Neural cell (in vitro differentiated cells): ENCODE measurements around the gene NELFA. TPM values are rescaled to one million over a fixed set of nuclear protein-coding genes. Genes with fewer than 3 reads are reported as not detected.

ENCODE experiments used
- H2AFZ ChIP-seq: fragments of 200-600, 300-800 bp; sonication (generic), shearing (Covaris generic); 2 replicates; pipeline ENCODE4 v1.6.0; 2014; ENCODE audit warnings: low read depth, mild to moderate bottlenecking, antibody characterized with exemption, low read length, moderate library complexity
- H3F3A ChIP-seq: fragments of 200-600 bp; shearing (Covaris generic); 2 replicates; pipeline ENCODE4 v1.6.1; 2016; ENCODE audit warnings: mild to moderate bottlenecking, moderate library complexity, mixed read lengths, antibody characterized with exemption, low read length; ENCODE audit not compliant: insufficient read depth, poor library complexity, severe bottlenecking
- H3K27ac ChIP-seq: fragments of 200-600, 300-800 bp; sonication (generic), shearing (Covaris generic); 2 replicates; pipeline ENCODE4 v1.5.1; 2014; ENCODE audit warnings: mild to moderate bottlenecking, low read length, moderate library complexity
- H3K27me3 ChIP-seq: fragments of 300-800, 200-600 bp; sonication (generic), shearing (Covaris generic); 2 replicates; pipeline ENCODE4 v1.6.0; 2014; ENCODE audit warnings: mild to moderate bottlenecking, low read depth, low read length, moderate library complexity; ENCODE audit not compliant: insufficient read depth
- H3K36me3 ChIP-seq: fragments of 300-800, 200-600 bp; sonication (generic), shearing (Covaris generic); 2 replicates; pipeline ENCODE4 v1.5.1; 2014; ENCODE audit warnings: mild to moderate bottlenecking, antibody characterized with exemption, low read length, moderate library complexity; ENCODE audit not compliant: insufficient read depth
- H3K4me2 ChIP-seq: fragments of 300-800, 200-600 bp; sonication (generic), shearing (Covaris generic); 2 replicates; pipeline ENCODE4 v1.6.0; 2014; ENCODE audit warnings: mild to moderate bottlenecking, low read length
- H3K4me3 ChIP-seq: fragments of 300-800, 200-600 bp; sonication (generic), shearing (Covaris generic); 2 replicates; pipeline ENCODE4 v1.5.1; 2014; ENCODE audit warnings: mild to moderate bottlenecking, low read length, moderate library complexity
- H3K79me2 ChIP-seq: fragments of 200-600 bp; shearing (Covaris generic); replicated peaks from 2 replicates; pipeline ENCODE4 v1.6.0; 2014; ENCODE audit warnings: mild to moderate bottlenecking, low read length, moderate library complexity; ENCODE audit not compliant: insufficient read depth
- H3K9ac ChIP-seq: fragments of 300-800, 200-600 bp; sonication (generic), shearing (Covaris generic); 2 replicates; pipeline ENCODE4 v1.6.1; 2016; ENCODE audit warnings: mild to moderate bottlenecking, low read length, mixed read lengths
- H3K9me2 ChIP-seq: fragments of 200-600 bp; shearing (Covaris generic); 2 replicates; pipeline ENCODE4 v1.6.1; 2016; ENCODE audit warnings: mild to moderate bottlenecking, low read length, mixed read lengths; ENCODE audit not compliant: insufficient read depth
- H3K9me3 ChIP-seq: fragments of 200-600, 300-800 bp; sonication (generic), shearing (Covaris generic); 2 replicates; pipeline ENCODE4 v1.6.1; 2016; ENCODE audit warnings: mild to moderate bottlenecking, mixed run types, low read length, moderate library complexity, mixed read lengths
- H4K20me1 ChIP-seq: fragments of 200-600 bp; shearing (Covaris generic); 2 replicates; pipeline ENCODE4 v1.6.1; 2016; ENCODE audit warnings: mild to moderate bottlenecking, mixed run types; ENCODE audit not compliant: insufficient read depth
- CTCF ChIP-seq: fragments of 450-650 bp; IDR thresholded peaks from 2 replicates; pipeline ENCODE4 v1.5.1; 2014; ENCODE audit warnings: antibody characterized with exemption, mild to moderate bottlenecking, moderate library complexity; ENCODE audit not compliant: poor library complexity, severe bottlenecking
- EP300 ChIP-seq: fragments of 450-650 bp; conservative IDR thresholded peaks from 2 replicates; pipeline ENCODE4 v1.6.1; 2014; ENCODE audit warnings: antibody characterized with exemption, mild to moderate bottlenecking, moderate library complexity; ENCODE audit not compliant: poor library complexity, severe bottlenecking
- EZH2 ChIP-seq: fragments of 200-600, 300-800 bp; shearing (Covaris generic), sonication (generic); IDR thresholded peaks from 2 replicates; pipeline ENCODE4 v1.6.1; 2014; ENCODE audit warnings: antibody characterized with exemption, low read length, borderline replicate concordance, mild to moderate bottlenecking; ENCODE audit not compliant: insufficient read depth, poor library complexity, severe bottlenecking
- MXI1 ChIP-seq: fragments of 450-650 bp; conservative IDR thresholded peaks from 2 replicates; pipeline ENCODE4 v1.6.1; 2014; ENCODE audit warnings: antibody characterized with exemption, mild to moderate bottlenecking; ENCODE audit not compliant: poor library complexity, severe bottlenecking
- POLR2AphosphoS5 ChIP-seq: IDR thresholded peaks from 2 replicates; pipeline ENCODE4 v1.6.1; 2012
- RAD21 ChIP-seq: fragments of 450-650 bp; conservative IDR thresholded peaks from 2 replicates; pipeline ENCODE4 v1.6.1; 2014; ENCODE audit warnings: antibody characterized with exemption, mild to moderate bottlenecking, moderate library complexity
- SMC3 ChIP-seq: fragments of 450-650 bp; conservative IDR thresholded peaks from 2 replicates; pipeline ENCODE4 v1.6.1; 2014; ENCODE audit warnings: antibody characterized with exemption, mild to moderate bottlenecking, moderate library complexity; ENCODE audit not compliant: poor library complexity
- TAF1 ChIP-seq: IDR thresholded peaks from 2 replicates; pipeline ENCODE4 v1.6.1; 2012; ENCODE audit warnings: low read depth
- polyA plus RNA-seq: library from polyadenylated mRNA; depleted of rRNA; stranded (reverse); fragments of >200 nt; gene quantifications from 2 replicates; pipeline ENCODE4 v1.2.3, GENCODE V29; 2014
- TF ChIP-seq, protein P1 (sequence below): IDR thresholded peaks from 2 replicates; pipeline ENCODE4 v1.6.1; 2012; ENCODE audit warnings: borderline replicate concordance

The NELFA gene
- polyA plus RNA-seq, 1 donor from 2014 or later = 40.5 TPM

GRCh38 chr4:1979477-1980196 is 29.1 kb downstream of the NELFA start:
- H3K79me2 ChIP-seq = no peaks in the 10 kb centered on the region
- no peak overlapping the region for H2AFZ ChIP-seq
- no peak overlapping the region for H3K4me3 ChIP-seq
- H3K27ac ChIP-seq = no peak overlapping the region
- TF ChIP-seq CTCF (no peak), EP300 (no peak), EZH2 (no peak), TAF1 (no peak), RAD21 (no peak), POLR2AphosphoS5 (no peak), SMC3 (no peak), MXI1 (no peak)
- TF ChIP-seq, protein P1, sequence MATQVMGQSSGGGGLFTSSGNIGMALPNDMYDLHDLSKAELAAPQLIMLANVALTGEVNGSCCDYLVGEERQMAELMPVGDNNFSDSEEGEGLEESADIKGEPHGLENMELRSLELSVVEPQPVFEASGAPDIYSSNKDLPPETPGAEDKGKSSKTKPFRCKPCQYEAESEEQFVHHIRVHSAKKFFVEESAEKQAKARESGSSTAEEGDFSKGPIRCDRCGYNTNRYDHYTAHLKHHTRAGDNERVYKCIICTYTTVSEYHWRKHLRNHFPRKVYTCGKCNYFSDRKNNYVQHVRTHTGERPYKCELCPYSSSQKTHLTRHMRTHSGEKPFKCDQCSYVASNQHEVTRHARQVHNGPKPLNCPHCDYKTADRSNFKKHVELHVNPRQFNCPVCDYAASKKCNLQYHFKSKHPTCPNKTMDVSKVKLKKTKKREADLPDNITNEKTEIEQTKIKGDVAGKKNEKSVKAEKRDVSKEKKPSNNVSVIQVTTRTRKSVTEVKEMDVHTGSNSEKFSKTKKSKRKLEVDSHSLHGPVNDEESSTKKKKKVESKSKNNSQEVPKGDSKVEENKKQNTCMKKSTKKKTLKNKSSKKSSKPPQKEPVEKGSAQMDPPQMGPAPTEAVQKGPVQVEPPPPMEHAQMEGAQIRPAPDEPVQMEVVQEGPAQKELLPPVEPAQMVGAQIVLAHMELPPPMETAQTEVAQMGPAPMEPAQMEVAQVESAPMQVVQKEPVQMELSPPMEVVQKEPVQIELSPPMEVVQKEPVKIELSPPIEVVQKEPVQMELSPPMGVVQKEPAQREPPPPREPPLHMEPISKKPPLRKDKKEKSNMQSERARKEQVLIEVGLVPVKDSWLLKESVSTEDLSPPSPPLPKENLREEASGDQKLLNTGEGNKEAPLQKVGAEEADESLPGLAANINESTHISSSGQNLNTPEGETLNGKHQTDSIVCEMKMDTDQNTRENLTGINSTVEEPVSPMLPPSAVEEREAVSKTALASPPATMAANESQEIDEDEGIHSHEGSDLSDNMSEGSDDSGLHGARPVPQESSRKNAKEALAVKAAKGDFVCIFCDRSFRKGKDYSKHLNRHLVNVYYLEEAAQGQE = no peak
- H3K9me3 ChIP-seq = no peaks in the 10 kb centered on the region
- H3K9ac ChIP-seq = no peak overlapping the region
- peaks cover 36% of the 10 kb centered on the region for H3K36me3 ChIP-seq
- no peaks in the 10 kb centered on the region for H3K27me3 ChIP-seq
- no peaks in the 10 kb centered on the region for H3K9me2 ChIP-seq
- H3F3A ChIP-seq = no peaks in the 10 kb centered on the region
- H4K20me1 ChIP-seq = no peaks in the 10 kb centered on the region
- H3K4me2 ChIP-seq = no peak overlapping the region

GRCh38 chr4:1978741-1979476 is 29.9 kb downstream of the NELFA start:
- no peaks in the 10 kb centered on the region for H3K9me3 ChIP-seq
- H3K36me3 ChIP-seq = peaks cover 29% of the 10 kb centered on the region
- TF ChIP-seq MXI1 (no peak), RAD21 (no peak), SMC3 (no peak), CTCF (no peak), TAF1 (no peak), EP300 (no peak), POLR2AphosphoS5 (no peak), EZH2 (no peak)
- TF ChIP-seq, protein P1 = no peak
- no peak overlapping the region for H3K4me3 ChIP-seq
- H3K27me3 ChIP-seq = no peaks in the 10 kb centered on the region
- H3K27ac ChIP-seq = no peak overlapping the region
- no peak overlapping the region for H2AFZ ChIP-seq
- no peaks in the 10 kb centered on the region for H3K79me2 ChIP-seq
- H3K9me2 ChIP-seq = no peaks in the 10 kb centered on the region
- no peaks in the 10 kb centered on the region for H3F3A ChIP-seq
- H3K4me2 ChIP-seq = no peak overlapping the region
- no peaks in the 10 kb centered on the region for H4K20me1 ChIP-seq
- no peak overlapping the region for H3K9ac ChIP-seq
